C4-2B (cell line): ENCODE results near the gene FOXO1.

Experiments
- H3K27ac ChIP-seq: fragments of 450-650 bp; 2 replicates; pipeline ENCODE4 v1.5.1; 2017
- ZFX ChIP-seq: fragments of 450-650 bp; IDR thresholded peaks from 2 replicates; pipeline ENCODE4 v1.6.1; 2017
- TF ChIP-seq, protein P1 (sequence below): fragments of 450-650 bp; conservative IDR thresholded peaks from 2 replicates; pipeline ENCODE4 v1.5.1; 2017; ENCODE audit warnings: mild to moderate bottlenecking

FOXO1 gene

GRCh38 chr13:40673414-40673813, 7.0 kb upstream of the FOXO1 start:
- TF ChIP-seq, protein P1, sequence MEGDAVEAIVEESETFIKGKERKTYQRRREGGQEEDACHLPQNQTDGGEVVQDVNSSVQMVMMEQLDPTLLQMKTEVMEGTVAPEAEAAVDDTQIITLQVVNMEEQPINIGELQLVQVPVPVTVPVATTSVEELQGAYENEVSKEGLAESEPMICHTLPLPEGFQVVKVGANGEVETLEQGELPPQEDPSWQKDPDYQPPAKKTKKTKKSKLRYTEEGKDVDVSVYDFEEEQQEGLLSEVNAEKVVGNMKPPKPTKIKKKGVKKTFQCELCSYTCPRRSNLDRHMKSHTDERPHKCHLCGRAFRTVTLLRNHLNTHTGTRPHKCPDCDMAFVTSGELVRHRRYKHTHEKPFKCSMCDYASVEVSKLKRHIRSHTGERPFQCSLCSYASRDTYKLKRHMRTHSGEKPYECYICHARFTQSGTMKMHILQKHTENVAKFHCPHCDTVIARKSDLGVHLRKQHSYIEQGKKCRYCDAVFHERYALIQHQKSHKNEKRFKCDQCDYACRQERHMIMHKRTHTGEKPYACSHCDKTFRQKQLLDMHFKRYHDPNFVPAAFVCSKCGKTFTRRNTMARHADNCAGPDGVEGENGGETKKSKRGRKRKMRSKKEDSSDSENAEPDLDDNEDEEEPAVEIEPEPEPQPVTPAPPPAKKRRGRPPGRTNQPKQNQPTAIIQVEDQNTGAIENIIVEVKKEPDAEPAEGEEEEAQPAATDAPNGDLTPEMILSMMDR, result no peak
- no peak for TF ChIP-seq ZFX
- H3K27ac ChIP-seq, result no peak overlapping the region

- TF ChIP-seq, protein P1, result no peak
- H3K27ac ChIP-seq, result no peak overlapping the region
Measured at GRCh38 chr13:40672765-40673397, 6.4 kb upstream of the FOXO1 start.

DNA sequence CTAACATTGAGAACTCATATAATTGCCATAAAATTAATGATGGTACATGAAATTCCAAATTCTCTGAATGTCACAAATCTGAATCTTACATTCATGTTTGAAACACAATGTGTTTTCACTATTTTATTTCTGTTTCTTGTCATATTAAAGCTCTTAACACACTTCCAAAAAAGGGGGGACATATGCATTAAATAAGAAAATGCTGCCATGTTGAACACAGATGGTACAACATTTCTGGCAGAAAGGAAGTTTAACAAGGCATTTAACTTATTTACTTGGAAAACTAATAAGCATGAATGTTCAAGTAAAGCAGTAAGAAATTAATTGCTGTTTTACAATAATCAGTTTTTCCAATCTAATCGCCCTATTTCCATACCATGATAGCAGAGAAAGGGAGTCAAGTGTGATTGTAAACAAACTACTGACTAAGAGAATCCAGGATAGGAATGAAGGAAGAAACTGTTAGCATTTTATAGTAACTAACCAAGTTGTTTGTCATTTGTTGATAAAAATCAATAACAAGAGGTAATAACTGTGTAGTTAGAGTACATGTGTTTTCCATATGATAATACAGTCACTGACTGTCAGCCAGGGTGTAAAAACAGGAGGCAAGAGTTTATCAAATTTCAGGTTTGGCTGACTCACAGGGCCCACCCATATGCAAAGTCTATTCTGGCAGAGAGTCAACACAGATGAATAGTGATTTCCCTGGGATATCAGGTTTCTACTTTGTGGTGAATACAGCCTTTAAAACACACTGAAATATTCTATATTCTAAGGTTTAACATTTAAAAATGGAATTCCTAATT, 5.7 kb upstream of the FOXO1 start:
- no peak for TF ChIP-seq ZFX
- TF ChIP-seq, protein P1, result no peak
- no peak overlapping the region for H3K27ac ChIP-seq

DNA sequence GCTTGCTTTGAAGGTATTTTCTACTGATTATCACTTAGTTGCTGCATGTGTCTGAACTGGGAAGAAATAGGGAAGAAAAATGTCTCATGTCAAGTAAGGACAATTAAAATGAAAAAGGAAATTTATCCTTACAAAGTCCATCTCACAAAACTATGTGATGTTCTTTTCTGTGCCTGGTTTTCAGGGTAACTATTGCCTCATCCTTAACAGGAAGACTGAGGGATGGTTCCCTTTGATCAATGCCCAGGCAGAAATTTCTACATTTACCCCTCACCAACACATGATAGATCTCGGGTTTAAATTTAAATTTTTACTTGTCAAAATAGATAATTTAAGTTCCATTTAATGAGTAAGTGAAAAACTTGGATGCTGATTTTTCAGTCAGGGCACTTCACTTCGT, 3.9 kb upstream of the FOXO1 start:
- no peak for TF ChIP-seq ZFX
- TF ChIP-seq, protein P1, result no peak

DNA sequence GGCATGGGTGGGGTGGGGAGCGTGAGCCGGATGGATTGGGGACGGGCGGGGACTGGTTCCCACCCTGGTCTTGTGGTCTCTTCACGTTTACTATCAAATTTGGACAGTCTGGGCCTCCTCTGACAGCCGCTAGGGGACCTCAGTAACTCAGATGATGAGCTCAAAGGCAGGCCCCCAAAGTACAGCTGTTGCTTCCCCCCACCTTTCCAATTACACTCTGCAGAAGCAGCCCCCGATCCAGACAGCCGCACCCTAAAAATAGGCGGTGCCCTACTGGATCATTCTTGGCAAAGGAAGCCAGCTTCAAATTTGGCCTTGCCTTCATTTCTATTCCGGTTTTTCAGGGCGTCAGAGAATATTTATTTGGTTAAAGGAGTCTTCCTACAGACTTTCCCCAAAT, 1.9 kb upstream of the FOXO1 start:
- TF ChIP-seq, protein P1, result peak; percentile 45
- TF ChIP-seq ZFX, result no peak
- H3K27ac ChIP-seq, result no peak overlapping the region

More for the DNA sequence above, 3.9 kb upstream of the FOXO1 start:
- no peak overlapping the region for H3K27ac ChIP-seq

DNA sequence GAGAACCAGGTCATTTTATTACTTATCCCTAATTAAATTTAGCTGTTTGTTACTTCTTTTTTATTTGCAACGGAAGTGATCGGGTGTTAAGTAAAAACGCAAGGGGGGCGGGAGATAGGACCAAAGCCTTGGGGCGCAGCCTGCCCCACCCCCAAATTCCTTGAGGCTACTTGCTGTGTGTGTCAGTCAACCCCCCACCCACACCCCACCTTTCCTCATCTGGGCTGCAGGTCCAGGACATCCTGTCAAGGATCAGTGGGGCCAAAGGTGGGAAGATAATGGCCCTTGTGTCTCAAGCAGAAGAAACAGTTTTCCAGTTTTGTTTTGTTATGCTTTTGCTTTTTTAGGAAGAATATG, 1.2 kb upstream of the FOXO1 start:
- no peak overlapping the region for H3K27ac ChIP-seq
- TF ChIP-seq, protein P1, result no peak
- TF ChIP-seq ZFX, result no peak

DNA sequence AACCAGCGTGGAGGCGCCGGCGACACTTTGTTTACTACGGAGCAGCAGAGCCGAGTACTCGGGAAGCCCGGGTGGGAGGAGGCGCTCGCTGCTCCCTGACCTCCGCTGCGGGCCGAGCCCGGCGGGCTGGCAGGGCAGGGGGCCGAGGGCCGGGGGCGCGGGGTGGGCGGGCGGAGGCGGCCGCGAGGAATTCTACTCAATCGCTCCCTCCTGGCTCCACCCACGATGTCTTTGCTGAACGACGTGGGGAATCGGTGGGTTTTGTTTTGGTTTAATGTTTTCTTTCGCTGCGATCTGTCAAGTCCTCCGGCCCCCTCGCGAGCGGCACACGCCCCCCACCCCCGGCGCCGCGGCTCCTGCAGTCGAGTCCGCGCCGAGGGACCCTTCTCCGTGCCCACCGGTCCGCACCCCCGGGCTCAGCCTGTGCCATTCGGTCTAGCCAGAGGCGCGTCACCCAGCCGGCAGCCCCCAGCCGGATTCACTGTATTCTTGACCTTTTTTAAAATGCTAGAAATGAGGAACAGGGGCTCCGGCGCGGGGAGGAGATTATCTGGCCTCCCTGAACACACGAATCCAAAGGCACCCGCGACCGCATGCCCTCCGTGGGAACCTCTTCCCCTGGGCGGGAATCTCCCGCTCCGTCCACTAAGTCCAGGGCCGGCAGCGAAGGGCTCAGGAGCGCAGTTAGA, 636 bp upstream of the FOXO1 start:
- H3K27ac ChIP-seq, result peak overlapping the region; percentile 25; the same call in 1 of the 2 replicates
- no peak for TF ChIP-seq ZFX
- TF ChIP-seq, protein P1, result no peak
